Mesendoderm (in vitro differentiated cells): ENCODE results near the gene PLS3.

Source experiments
- DNase-seq: peaks from one replicate; pipeline ENCODE4 v3.0.0; 2013
- H2AK5ac ChIP-seq: 2 replicates; pipeline ENCODE4 v1.6.1; 2013; ENCODE audit warnings: low read length, inconsistent platforms
- H2BK120ac ChIP-seq: 2 replicates; pipeline ENCODE4 v1.6.1; 2013; ENCODE audit warnings: low read depth, mild to moderate bottlenecking, low read length, moderate library complexity, mixed read lengths
- H2BK15ac ChIP-seq: replicated peaks from 2 replicates; pipeline ENCODE4 v1.6.1; 2013; ENCODE audit warnings: low read depth, mild to moderate bottlenecking, moderate library complexity
- H2BK5ac ChIP-seq: 2 replicates; pipeline ENCODE4 v1.6.1; 2013; ENCODE audit warnings: low read length, inconsistent platforms
- H3K18ac ChIP-seq: 2 replicates; pipeline ENCODE4 v1.6.1; 2013; ENCODE audit warnings: mild to moderate bottlenecking, low read length, mixed read lengths
- H3K23ac ChIP-seq: one replicate; pipeline ENCODE4 v1.6.1; 2013; ENCODE audit warnings: low read length
- H3K27ac ChIP-seq: 2 replicates; pipeline ENCODE4 v1.5.1; 2013; ENCODE audit warnings: low read depth, mild to moderate bottlenecking, inconsistent platforms, low read length, moderate library complexity
- H3K27me3 ChIP-seq: 2 replicates; pipeline ENCODE4 v1.6.1; 2013; ENCODE audit warnings: low read length, control low read depth, mild to moderate bottlenecking, inconsistent platforms; ENCODE audit not compliant: insufficient read depth, poor library complexity
- H3K36me3 ChIP-seq: 2 replicates; pipeline ENCODE4 v1.6.1; 2013; ENCODE audit warnings: low read length, inconsistent platforms; ENCODE audit not compliant: control insufficient read depth, insufficient read depth
- H3K4ac ChIP-seq: one replicate; pipeline ENCODE4 v1.6.1; 2013; ENCODE audit warnings: low read depth, mild to moderate bottlenecking, low read length, moderate library complexity
- H3K4me1 ChIP-seq: 2 replicates; pipeline ENCODE4 v1.6.1; 2013; ENCODE audit warnings: low read depth, low read length, inconsistent platforms; ENCODE audit not compliant: control insufficient read depth
- H3K4me2 ChIP-seq: 2 replicates; pipeline ENCODE4 v1.6.1; 2013; ENCODE audit warnings: low read length
- H3K4me3 ChIP-seq: 2 replicates; pipeline ENCODE4 v1.5.1; 2013; ENCODE audit warnings: mild to moderate bottlenecking, low read length
- H3K56ac ChIP-seq: one replicate; pipeline ENCODE4 v1.6.1; 2013; ENCODE audit warnings: low read length
- H3K79me1 ChIP-seq: 2 replicates; pipeline ENCODE4 v1.6.1; 2013; ENCODE audit warnings: low read length, inconsistent platforms
- H3K79me2 ChIP-seq: 2 replicates; pipeline ENCODE4 v1.6.1; 2013; ENCODE audit warnings: mild to moderate bottlenecking, low read length; ENCODE audit not compliant: control insufficient read depth, insufficient read depth
- H3K9ac ChIP-seq: 2 replicates; pipeline ENCODE4 v1.6.1; 2013; ENCODE audit warnings: low read length, inconsistent platforms
- H4K5ac ChIP-seq: one replicate; pipeline ENCODE4 v1.6.1; 2013; ENCODE audit warnings: low read length
- H4K8ac ChIP-seq: one replicate; pipeline ENCODE4 v1.6.1; 2013; ENCODE audit warnings: low read depth, mild to moderate bottlenecking, control low read depth, low read length, moderate library complexity
- WGBS: extraction: QIAGEN DNeasy Blood & Tissue Kit; methylation state at CpG from one replicate; pipeline ENCODE4 v1.1.7; 2013; ENCODE audit warnings: low lambda C conversion rate, missing lambda C conversion rate; ENCODE audit not compliant: insufficient coverage; ENCODE audit errors: extremely low coverage; 5-methylcytosine and 5-hydroxymethylcytosine counted together

PLS3 gene

DNA sequence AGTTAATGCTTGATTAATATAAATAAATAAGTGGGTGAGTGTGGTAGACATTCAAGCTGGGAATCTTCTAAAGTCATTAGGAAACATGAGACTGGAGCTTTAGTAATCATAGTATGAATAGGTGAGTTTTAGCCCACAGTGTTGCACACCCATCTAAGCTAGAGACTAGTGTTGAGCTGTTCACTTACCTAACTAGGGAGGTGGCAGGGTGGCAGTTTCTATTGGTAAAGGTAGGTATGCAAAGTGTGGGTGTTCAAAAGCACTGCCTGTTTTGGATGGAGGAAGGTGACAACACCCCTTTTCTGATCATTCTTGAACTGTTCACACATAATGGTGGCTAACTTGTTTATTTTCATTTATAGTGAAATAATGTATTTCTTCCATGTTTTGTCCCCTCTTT, 41.3 kb downstream of the PLS3 start:
- Histone ChIP-seq H2BK5ac (peak overlapping the region; percentile 63), H3K4me3 (no peak overlapping the region), H3K4ac (no peak overlapping the region), H2BK15ac (no peak overlapping the region), H3K9ac (no peak overlapping the region), H3K36me3 (no peaks in the 10 kb centered on the region), H3K27ac (no peak overlapping the region), H4K5ac (no peak overlapping the region), H3K4me2 (no peak overlapping the region), H3K23ac (no peak overlapping the region), H4K8ac (no peak overlapping the region), H3K4me1 (peaks cover 4% of the 10 kb centered on the region), H2AK5ac (no peak overlapping the region), H3K56ac (no peak overlapping the region), H3K79me1 (no peaks in the 10 kb centered on the region), H3K27me3 (no peaks in the 10 kb centered on the region), H3K18ac (no peak overlapping the region), H3K79me2 (peaks cover 3% of the 10 kb centered on the region), H2BK120ac (no peak overlapping the region)
- DNase-seq = no peak

DNA sequence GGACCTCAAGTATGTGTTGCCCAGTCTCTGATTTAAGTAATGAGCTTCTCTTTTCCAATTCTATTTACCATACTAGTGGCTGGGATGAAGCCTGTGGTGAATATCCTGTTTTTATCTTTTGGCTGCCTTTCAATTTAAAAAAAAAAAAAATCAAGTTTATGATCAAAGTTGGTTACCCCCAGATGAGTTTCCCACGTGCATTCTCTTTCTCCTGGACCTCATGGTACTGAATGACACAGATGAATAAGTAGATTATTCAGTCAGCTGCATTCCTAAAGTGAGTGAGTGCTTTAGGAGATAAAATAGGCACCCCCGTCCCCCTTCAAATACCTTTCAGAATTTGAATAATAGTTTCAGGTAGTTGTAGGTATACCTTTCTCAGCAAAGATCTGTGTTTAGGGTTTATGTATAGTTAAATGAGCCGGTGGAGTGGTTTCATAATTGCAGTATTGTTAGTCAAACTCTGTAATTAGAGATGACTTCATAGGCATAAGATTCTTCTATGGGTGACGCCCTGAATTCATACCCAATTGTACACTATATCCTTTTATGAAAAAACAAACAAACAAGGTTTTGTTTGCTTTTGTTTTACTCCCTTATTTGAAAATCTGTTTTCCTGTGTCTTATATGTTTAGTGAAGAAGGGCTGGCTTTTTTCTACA, 41.9 kb downstream of the PLS3 start:
- no peak for DNase-seq
- no peak overlapping the region for H3K23ac ChIP-seq
- no peak overlapping the region for H3K4me3 ChIP-seq
- H3K79me1 ChIP-seq = no peaks in the 10 kb centered on the region
- no peak overlapping the region for H3K18ac ChIP-seq
- H3K9ac ChIP-seq = no peak overlapping the region
- H4K5ac ChIP-seq = no peak overlapping the region
- H3K4me1 ChIP-seq = peaks cover 4% of the 10 kb centered on the region
- no peak overlapping the region for H4K8ac ChIP-seq
- H3K36me3 ChIP-seq = no peaks in the 10 kb centered on the region
- no peaks in the 10 kb centered on the region for H3K27me3 ChIP-seq
- H2BK5ac ChIP-seq = no peak overlapping the region
- no peak overlapping the region for H2BK120ac ChIP-seq
- H3K27ac ChIP-seq = no peak overlapping the region
- no CpG with 5 or more reads among the region's 4 CpGs for WGBS
- H3K56ac ChIP-seq = no peak overlapping the region
- no peak overlapping the region for H2AK5ac ChIP-seq
- peaks cover 3% of the 10 kb centered on the region for H3K79me2 ChIP-seq
- no peak overlapping the region for H3K4me2 ChIP-seq
- no peak overlapping the region for H3K4ac ChIP-seq
- no peak overlapping the region for H2BK15ac ChIP-seq

DNA sequence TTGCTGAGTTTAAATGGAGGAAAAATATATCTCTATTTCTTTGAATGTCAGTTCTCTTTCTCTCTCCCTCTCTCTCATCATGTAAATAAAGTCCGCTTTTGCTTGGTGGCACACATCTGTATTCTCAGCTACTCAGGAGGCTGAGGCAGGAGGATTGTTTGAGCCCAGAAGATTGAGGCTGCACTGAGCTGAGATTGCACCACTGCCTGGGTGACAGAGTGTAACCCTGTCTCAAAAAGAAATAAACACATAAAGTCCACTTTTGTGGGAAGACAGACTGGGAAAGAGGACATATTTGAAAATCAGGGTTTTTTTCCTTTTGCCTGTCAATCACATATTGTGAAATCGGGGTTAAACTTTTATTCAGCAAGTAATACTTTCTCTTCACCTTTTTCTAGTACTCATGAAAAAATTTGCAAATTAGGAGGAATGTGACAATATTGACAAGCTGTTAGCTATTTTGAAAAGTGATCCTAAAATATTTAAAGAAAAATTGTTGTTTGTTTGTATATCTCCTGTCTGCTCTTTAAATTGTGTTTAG, 42.6 kb downstream of the PLS3 start:
- no CpG with 5 or more reads among the region's 2 CpGs for WGBS
- no peak overlapping the region for H3K18ac ChIP-seq
- H2AK5ac ChIP-seq = no peak overlapping the region
- no peak overlapping the region for H2BK120ac ChIP-seq
- no peak for DNase-seq
- no peak overlapping the region for H3K56ac ChIP-seq
- H3K36me3 ChIP-seq = no peaks in the 10 kb centered on the region
- H3K27ac ChIP-seq = no peak overlapping the region
- no peak overlapping the region for H2BK5ac ChIP-seq
- H3K4me2 ChIP-seq = no peak overlapping the region
- no peak overlapping the region for H2BK15ac ChIP-seq
- no peak overlapping the region for H3K23ac ChIP-seq
- H3K4me3 ChIP-seq = no peak overlapping the region
- H3K4me1 ChIP-seq = peaks cover 4% of the 10 kb centered on the region
- H3K27me3 ChIP-seq = no peaks in the 10 kb centered on the region
- no peaks in the 10 kb centered on the region for H3K79me1 ChIP-seq
- H3K79me2 ChIP-seq = peaks cover 4% of the 10 kb centered on the region
- H3K9ac ChIP-seq = no peak overlapping the region
- no peak overlapping the region for H3K4ac ChIP-seq
- no peak overlapping the region for H4K5ac ChIP-seq
- H4K8ac ChIP-seq = no peak overlapping the region

DNA sequence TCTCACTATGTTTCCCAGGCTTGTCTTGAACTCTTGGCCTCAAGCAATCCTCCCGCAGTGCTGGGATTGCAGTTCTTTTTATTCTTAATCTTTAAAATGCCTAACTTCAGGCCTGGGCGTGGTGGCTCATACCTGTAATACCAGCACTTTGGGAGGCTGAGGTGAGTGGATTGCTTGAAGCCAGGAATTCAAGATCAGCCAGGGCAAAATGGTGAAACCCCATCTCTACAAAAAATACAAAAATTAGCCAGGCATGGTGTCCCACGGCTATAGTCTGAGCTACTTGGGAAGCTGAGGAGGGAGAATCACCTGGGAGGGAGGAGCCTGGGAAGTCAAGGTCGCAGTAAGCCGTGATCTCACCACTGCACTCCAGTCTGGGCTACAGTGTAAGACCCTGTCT, 45.9 kb downstream of the PLS3 start:
- Histone ChIP-seq H3K4ac (no peak overlapping the region), H2AK5ac (no peak overlapping the region), H3K23ac (no peak overlapping the region), H3K4me1 (peaks cover 3% of the 10 kb centered on the region), H3K56ac (no peak overlapping the region), H4K5ac (no peak overlapping the region), H3K4me3 (no peak overlapping the region), H3K79me2 (peaks cover 5% of the 10 kb centered on the region), H3K4me2 (no peak overlapping the region), H3K79me1 (no peaks in the 10 kb centered on the region), H3K36me3 (no peaks in the 10 kb centered on the region), H3K27me3 (no peaks in the 10 kb centered on the region), H2BK5ac (no peak overlapping the region), H2BK15ac (no peak overlapping the region), H3K27ac (no peak overlapping the region), H3K9ac (no peak overlapping the region), H4K8ac (no peak overlapping the region), H3K18ac (no peak overlapping the region), H2BK120ac (no peak overlapping the region)
- DNase-seq = peak; percentile 39
- no CpG with 5 or more reads among the region's 5 CpGs for WGBS

DNA sequence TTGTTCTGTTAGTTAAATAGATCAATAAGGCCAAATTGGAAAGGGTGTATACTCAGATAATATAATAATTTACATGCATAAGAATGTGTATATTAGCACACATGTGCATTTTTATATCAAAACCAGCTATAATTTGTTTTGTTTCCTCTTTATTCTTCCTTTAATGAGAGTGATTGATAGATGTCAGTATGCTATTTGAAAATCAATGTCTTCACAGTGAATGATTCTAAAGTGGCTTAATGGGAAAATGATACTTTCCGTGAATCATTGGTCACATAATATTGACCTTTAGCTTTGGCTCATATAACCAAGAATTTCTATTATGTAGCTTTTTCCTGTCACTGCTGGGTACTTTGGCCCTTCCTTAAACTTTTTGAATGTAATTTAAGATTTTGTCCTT, 48.6 kb downstream of the PLS3 start:
- Histone ChIP-seq H3K79me1 (no peaks in the 10 kb centered on the region), H3K27me3 (no peaks in the 10 kb centered on the region), H3K23ac (no peak overlapping the region), H2AK5ac (no peak overlapping the region), H3K4me3 (no peak overlapping the region), H2BK120ac (no peak overlapping the region), H3K18ac (no peak overlapping the region), H3K36me3 (no peaks in the 10 kb centered on the region), H3K9ac (no peak overlapping the region), H3K27ac (no peak overlapping the region), H4K5ac (no peak overlapping the region), H3K4ac (no peak overlapping the region), H3K56ac (no peak overlapping the region), H4K8ac (no peak overlapping the region), H2BK15ac (no peak overlapping the region), H2BK5ac (no peak overlapping the region), H3K4me1 (no peaks in the 10 kb centered on the region), H3K79me2 (peaks cover 2% of the 10 kb centered on the region), H3K4me2 (no peak overlapping the region)
- WGBS = no CpG with 5 or more reads among the region's 1 CpG
- DNase-seq = no peak
